Transverse colon (tissue), 4 donors: ENCODE results near the gene KRTAP19-7. TPM values are rescaled to one million over a fixed set of nuclear protein-coding genes. Genes with fewer than 3 reads are reported as not detected.

Source experiments
- DNase-seq: peaks from one replicate; pipeline ENCODE4 v3.0.0-alpha.2; 2019
- H3K27ac ChIP-seq, 4 donors: fragments of 200-600 bp; sonication (generic); 2 replicates each; pipeline ENCODE4 v1.5.1; 2016 to 2018; ENCODE audit warnings: inconsistent platforms in 4 of 4
- H3K27me3 ChIP-seq: fragments of 200-600 bp; sonication (generic); 2 replicates; pipeline ENCODE4 v1.5.1; 2017; ENCODE audit warnings: inconsistent platforms
- H3K36me3 ChIP-seq, 4 donors: fragments of 200-600 bp; sonication (generic); 2 replicates each; pipeline ENCODE4 v1.5.1; 2017 to 2019; ENCODE audit warnings: inconsistent platforms in 4 of 4
- H3K4me1 ChIP-seq, 4 donors: fragments of 200-600 bp; sonication (generic); 2 replicates each; pipeline ENCODE4 v1.5.1; 2017 to 2020; ENCODE audit warnings: inconsistent platforms in 4 of 4
- H3K4me3 ChIP-seq, 4 donors: fragments of 200-600 bp; sonication (generic); 1 replicate in 1 of 4; 2 replicates in 3 of 4; pipeline versions ENCODE4 v1.5.1 to v1.6.1; 2017 to 2019; ENCODE audit warnings: inconsistent platforms in 4 of 4
- H3K9me3 ChIP-seq, 2 donors: fragments of 200-600 bp; sonication (generic); 2 replicates each; pipeline ENCODE4 v1.5.1; 2017 to 2019; ENCODE audit warnings: inconsistent platforms in 2 of 2
- CTCF ChIP-seq, 5 experiments: fragments of 200-600 bp in 3 of 5; fragments of 450-650 bp in 2 of 5; sonication (generic) in 3 of 5; IDR thresholded peaks; 1 replicate in 2 of 5; 2 replicates in 3 of 5; pipeline ENCODE4 v1.5.1; 2016 to 2017; ENCODE audit warnings: antibody characterized with exemption in 5 of 5, inconsistent platforms in 3 of 5, mild to moderate bottlenecking in 2 of 5, moderate library complexity in 1 of 5
- EP300 ChIP-seq: sonication (generic); formaldehyde crosslinking; IDR thresholded peaks from one replicate; pipeline ENCODE4 v1.6.1; 2017; ENCODE audit warnings: antibody characterized with exemption, low read depth
- POLR2A ChIP-seq: fragments of 450-650 bp; IDR thresholded peaks from one replicate; pipeline ENCODE4 v1.6.1; 2016; ENCODE audit warnings: antibody characterized with exemption, mild to moderate bottlenecking, moderate library complexity
- POLR2AphosphoS5 ChIP-seq, 3 donors: sonication (generic); formaldehyde crosslinking; IDR thresholded peaks; one replicate each; pipeline ENCODE4 v1.6.1; 2016; ENCODE audit warnings: antibody characterized with exemption in 3 of 3
- WGBS, 2 donors: methylation state at CpG; one replicate each; pipeline ENCODE4 v1.1.5; 2018; ENCODE audit warnings: low coverage in 1 of 2; 5-methylcytosine and 5-hydroxymethylcytosine counted together
- in situ Hi-C, 4 donors: fragments of 200-750 bp; cut with MboI; loops; one replicate each; pipeline versions ENCODE4 v1.15.0 to v1.15.1; 2017; ENCODE audit warnings: low sequenced_read_pairs in 3 of 4, low pct_ligation_motif_present in 1 of 4, low pct_unique_long_range_greater_than_20kb in 1 of 4
- intact Hi-C: fragments of 100-400 bp; cut with DNase I; formaldehyde crosslinking; loops from one replicate; pipeline ENCODE4 v1.15.1; 2023; ENCODE audit warnings: low total_unique reads
- small RNA-seq, 4 donors: library from RNA; depleted of rRNA; stranded (forward); fragments of <200 nt; gene quantifications; one replicate each; pipeline ENCODE3, GENCODE V24; 2016
- total RNA-seq, 4 donors: library from RNA; depleted of rRNA; stranded (reverse); fragments of >200 nt; gene quantifications; one replicate each; pipeline ENCODE4 v1.1.0, GENCODE V29; 2016

KRTAP19-7 gene
- total RNA-seq, 4 donors from 2014 or later = not detected

GRCh38 chr21:30541764-30542163 lies 19.4 kb downstream of the KRTAP19-7 start, which contains the start of gene KRTAP19-6:
Gene KRTAP19-6 (minus strand): TSS chr21:30541864. CDS start chr21:30541833, 31 bp downstream.
- TF ChIP-seq POLR2AphosphoS5 (IDR thresholded peaks at IDR 0.05) = no peak
- TF ChIP-seq EP300 = no peak
- TF ChIP-seq POLR2A = no peak
- TF ChIP-seq CTCF (IDR thresholded peaks at IDR 0.05) = no peak
- H3K27me3 ChIP-seq = no peaks in the 10 kb centered on the region
- in situ Hi-C loops (no loop called here), intact Hi-C loops (no loop called here)
- no peak for DNase-seq
- no peak within 1 kb of the TSS for H3K27ac ChIP-seq
- 78 to 92% methylated on average over 1 of the region's 1 CpG for WGBS, 2 donors
- peaks cover 4 to 13% of the 10 kb centered on the region in 2 donors for H3K9me3 ChIP-seq
- no peaks in the 10 kb centered on the region for H3K4me1 ChIP-seq
- no peak within 1 kb of the TSS for H3K4me3 ChIP-seq
- no peaks in the 10 kb centered on the region for H3K36me3 ChIP-seq

GRCh38 chr21:30518876-30519275 lies 42.2 kb downstream of the KRTAP19-7 start:
- TF ChIP-seq EP300 = no peak
- intact Hi-C loops (no loop called here), in situ Hi-C loops (no loop called here)
- no peak for DNase-seq
- Histone ChIP-seq H3K27ac (no peak overlapping the region), H3K36me3 (no peaks in the 10 kb centered on the region), H3K9me3 (peaks cover 0 to 5% of the 10 kb centered on the region in 2 donors), H3K4me1 (no peaks in the 10 kb centered on the region), H3K4me3 (no peak overlapping the region), H3K27me3 (no peaks in the 10 kb centered on the region)
- WGBS, 2 donors = 86 to 96% methylated on average over 1 of the region's 1 CpG

GRCh38 chr21:30515681-30516080 lies 45.4 kb downstream of the KRTAP19-7 start:
- Histone ChIP-seq H3K27me3 (no peaks in the 10 kb centered on the region), H3K4me3 (no peak overlapping the region), H3K9me3 (peaks cover 0 to 9% of the 10 kb centered on the region in 2 donors), H3K27ac (no peak overlapping the region), H3K36me3 (no peaks in the 10 kb centered on the region), H3K4me1 (no peaks in the 10 kb centered on the region)
- intact Hi-C loops = no loop called here
- WGBS, 2 donors = 75 to 84% methylated on average over 1 of the region's 1 CpG
- TF ChIP-seq POLR2A (no peak), EP300 (no peak), CTCF (IDR thresholded peaks at IDR 0.05) (no peak), POLR2AphosphoS5 (IDR thresholded peaks at IDR 0.05) (no peak)
- DNase-seq = no peak
- in situ Hi-C loops = no loop called here

Small RNAs within 50 kb of the gene (small RNA-seq; reads per million reads assigned to genes)
- 0 reads per million in 4 donors for gene AP000567.1
- gene KRTAP19-10P = 0 reads per million in 4 donors
- 0 reads per million in 4 donors for gene KRTAP19-11P
- gene KRTAP22-1 = 0 reads per million in 4 donors
- 0 reads per million in 4 donors for gene KRTAP22-2

Other genes starting within 250 kb of the KRTAP19-7 start
- not detected for gene KRTAP26-1, start 241.0 kb downstream of the KRTAP19-7 start, total RNA-seq
- not detected for gene KRTAP27-1, start 223.6 kb downstream of the KRTAP19-7 start, total RNA-seq
- not detected for gene KRTAP23-1, start 212.7 kb downstream of the KRTAP19-7 start, total RNA-seq
- gene KRTAP13-2, start 189.0 kb downstream of the KRTAP19-7 start, total RNA-seq = 1 to 10 TPM in 2 of 4 donors, not detected in 2; 1.7 to 2.7 TPM
- gene KRTAP13-1, start 165.3 kb downstream of the KRTAP19-7 start, total RNA-seq = not detected
- gene KRTAP13-3, start 135.4 kb downstream of the KRTAP19-7 start, total RNA-seq = not detected
- gene KRTAP13-4, start 131.1 kb downstream of the KRTAP19-7 start, total RNA-seq = not detected
- not detected for gene KRTAP15-1, start 121.0 kb downstream of the KRTAP19-7 start, total RNA-seq
- gene KRTAP19-1, start 80.9 kb downstream of the KRTAP19-7 start, total RNA-seq = not detected
- gene KRTAP19-2, start 73.9 kb downstream of the KRTAP19-7 start, total RNA-seq = not detected
- gene KRTAP19-3, start 69.3 kb downstream of the KRTAP19-7 start, total RNA-seq = not detected
- not detected for gene KRTAP19-4, start 64.1 kb downstream of the KRTAP19-7 start, total RNA-seq
- not detected for gene KRTAP19-5, start 59.2 kb downstream of the KRTAP19-7 start, total RNA-seq
- not detected for gene KRTAP19-6, start 19.4 kb downstream of the KRTAP19-7 start, total RNA-seq
- gene KRTAP22-2, start 29.1 kb upstream of the KRTAP19-7 start, total RNA-seq = not detected
- gene KRTAP6-3, start 31.1 kb upstream of the KRTAP19-7 start, total RNA-seq = not detected
- not detected for gene KRTAP6-2, start 37.6 kb upstream of the KRTAP19-7 start, total RNA-seq
- not detected for gene KRTAP22-1, start 39.8 kb upstream of the KRTAP19-7 start, total RNA-seq
- gene KRTAP6-1, start 52.6 kb upstream of the KRTAP19-7 start, total RNA-seq = not detected
- gene KRTAP20-1, start 55.1 kb upstream of the KRTAP19-7 start, total RNA-seq = not detected
- not detected for gene KRTAP20-4, start 59.3 kb upstream of the KRTAP19-7 start, total RNA-seq
- gene KRTAP20-2, start 73.9 kb upstream of the KRTAP19-7 start, total RNA-seq = not detected
- not detected for gene KRTAP20-3, start 81.5 kb upstream of the KRTAP19-7 start, total RNA-seq
- gene KRTAP21-3, start 157.5 kb upstream of the KRTAP19-7 start, total RNA-seq = not detected
- gene KRTAP21-2, start 185.9 kb upstream of the KRTAP19-7 start, total RNA-seq = not detected
- gene KRTAP21-1, start 194.1 kb upstream of the KRTAP19-7 start, total RNA-seq = not detected